Measurements from ENCODE around the gene OPRM1. TPM values are rescaled to one million over a fixed set of nuclear protein-coding genes. Genes with fewer than 3 reads are reported as not detected.

OPRM1 gene
- not detected for total RNA-seq (2021; ENCODE audit: unreplicated experiment)
- polyA plus RNA-seq (2012) = not detected in 2 replicates
- Bru-seq, nascent RNA = percentile 0 among the genes with signal in this experiment
- percentile 0 among the genes with signal in this experiment for BruChase-seq, experiment 1, labeled RNA remaining after a 6-hour chase
- BruChase-seq, experiment 2, labeled RNA remaining after a 2-hour chase = percentile 1 among the genes with signal in this experiment
- long read RNA-seq = 0 reads

GRCh38 chr6:154039231-154039842, at the start of gene OPRM1:
TSS of gene OPRM1 (plus strand) at chr6:154039240. CDS start at chr6:154039545, 305 bp downstream.
- Histone ChIP-seq H4K20me1 (ENCODE audit: insufficient read depth) (no peaks in the 10 kb centered on the region), H3K4me3 (replicated peaks in 1 of 2; ENCODE audit: low read depth in 1 of 2, low read length in 2 of 2) (no peak within 1 kb of the TSS), H3K27me3 (ENCODE audit: insufficient read depth, low read length) (peaks cover 7% of the 10 kb centered on the region), H3K9me3 (ENCODE audit: control insufficient read depth in 1 of 2, insufficient read depth in 1 of 2, low read depth in 1 of 2, low read length in 2 of 2) (no peaks in the 10 kb centered on the region), H3K9ac (ENCODE audit: low read length) (no peak within 1 kb of the TSS), H3K27ac (ENCODE audit: low read depth, low read length) (no peak within 1 kb of the TSS), H3K36me3 (ENCODE audit: control insufficient read depth in 1 of 2, insufficient read depth in 2 of 2, low read length in 2 of 2) (no peaks in the 10 kb centered on the region), H3K4me1 (ENCODE audit: control insufficient read depth in 1 of 2, insufficient read depth in 2 of 2, low read length in 2 of 2) (no peaks in the 10 kb centered on the region), H3K4me2 (ENCODE audit: low read length) (no peak within 1 kb of the TSS), H2AFZ (ENCODE audit: low read depth, low read length, poor library complexity, severe bottlenecking) (no peak within 1 kb of the TSS), H3K79me2 (ENCODE audit: insufficient read depth, low read length) (no peaks in the 10 kb centered on the region), H3K9me2 (ENCODE audit: insufficient read depth) (no peaks in the 10 kb centered on the region)
- ChIA-PET POLR2A (no interaction called here), RAD21 (ENCODE audit: low non-redundant PET in 1 of 2, low total read pairs in 2 of 2, uncharacterized antibody in 2 of 2, unreplicated experiment in 2 of 2) (no interaction called here), CTCF (interaction anchor here (1.3 kb wide), 1 partner anchor 1006 kb away, joined by 4 read pairs; no protein-coding TSS in a partner anchor)
- no peak for TF ChIP-seq FOSL1 (IDR thresholded peaks at IDR 0.05; ENCODE audit: low read depth)
- TF ChIP-seq CBX3 (IDR thresholded peaks at IDR 0.05; ENCODE audit: low read depth) = no peak
- no peak for TF ChIP-seq RAD21 (IDR thresholded peaks at IDR 0.05; ENCODE audit: low read depth)
- no peak for TF ChIP-seq SRF (IDR thresholded peaks at IDR 0.05; ENCODE audit: low read depth)
- peak; percentile 72 for TF ChIP-seq REST (IDR thresholded peaks at IDR 0.05; ENCODE audit: low read depth)
- TF ChIP-seq SP1 (IDR thresholded peaks at IDR 0.05; ENCODE audit: low read depth) = no peak
- TF ChIP-seq ATF3 (IDR thresholded peaks at IDR 0.05) = no peak
- TF ChIP-seq POLR2A (IDR thresholded peaks at IDR 0.05; ENCODE audit: borderline replicate concordance, extremely low read depth, insufficient read depth, insufficient read length) = no peak
- no TSS peak for BruUV-seq (replicated peaks)
- intact Hi-C loops (cut with micrococcal nuclease) = no loop called here
- no peak for ATAC-seq
- no peak for DNase-seq (ENCODE audit: low read depth, low spot score)
